ENCODE results near the gene MOB3A. TPM values are rescaled to one million over a fixed set of nuclear protein-coding genes. Genes with fewer than 3 reads are reported as not detected.
A peak's percentile ranks its signal among the peaks of the same experiment; 100 is the strongest.

Gene MOB3A
- total and polyA plus RNA-seq, 4 experiments from 2014 or later, result 29.6 to 135 (median 122) TPM

- H3K9me3 ChIP-seq (ENCODE audit: control insufficient read depth in 1 of 2, low read length in 2 of 2), result no peaks in the 10 kb centered on the region
- Mint-ChIP-seq H3K27me3 (no peaks in the 10 kb centered on the region), H3K36me3 (peaks cover 0 to 43% of the 10 kb centered on the region in 2 donors), H3K4me1 (peaks cover 11 to 74% (median 42%) of the 10 kb centered on the region in 4 donors), H3K27ac (peak overlapping the region; percentile 22 to 97 (median 82)), H3K4me3 (peak overlapping the region in 2 of 8 donors; percentile 13 to 59), H3K9me3 (peaks cover 0 to 6% (median 0%) of the 10 kb centered on the region in 8 donors)
- no peaks in the 10 kb centered on the region for H3K27me3 ChIP-seq (ENCODE audit: insufficient read depth, low read length)
- DNase-seq, result no peak
- intact Hi-C loops (cut with micrococcal nuclease), result loop anchor here (5.0 kb wide), 1 partner anchor 107 kb away; the partner anchor contains the start of gene AP3D1
- peaks cover 52% of the 10 kb centered on the region for H3K36me3 ChIP-seq (ENCODE audit: insufficient read depth, low read length)
- H3K27ac ChIP-seq (ENCODE audit: low read depth, low read length), result peak overlapping the region; percentile 54
- peaks cover 89% of the 10 kb centered on the region for H3K4me1 ChIP-seq (ENCODE audit: insufficient read depth, low read length)
- ChIA-PET CTCF (ENCODE audit: partially characterized antibody) (interaction anchor here (1.0 kb wide), 1 partner anchor 26 kb away, joined by 3 read pairs; no protein-coding TSS in a partner anchor), POLR2A (ENCODE audit: partially characterized antibody) (interaction anchor here (0.7 to 4.7 kb wide), 6 partner anchors 12 to 229 kb away, joined by 3 to 34 read pairs (median 13); partner anchors contain the start of gene MOB3A)
- no peak overlapping the region for H3K4me3 ChIP-seq (ENCODE audit: low read length in 2 of 2)
These were observed 51.2 kb downstream of the MOB3A start for GRCh38 chr19:2044709-2045500.

GRCh38 chr19:2043961-2044708, 52.0 kb downstream of the MOB3A start:
- Histone ChIP-seq H3K27me3 (ENCODE audit: insufficient read depth, low read length) (no peaks in the 10 kb centered on the region), H3K27ac (ENCODE audit: low read depth, low read length) (peak overlapping the region; percentile 54), H3K9me3 (ENCODE audit: control insufficient read depth in 1 of 2, low read length in 2 of 2) (no peaks in the 10 kb centered on the region), H3K4me1 (ENCODE audit: insufficient read depth, low read length) (peaks cover 84% of the 10 kb centered on the region), H3K36me3 (ENCODE audit: insufficient read depth, low read length) (peaks cover 60% of the 10 kb centered on the region), H3K4me3 (ENCODE audit: low read length in 2 of 2) (no peak overlapping the region)
- peak in 2 of 5 donors; percentile 39 to 55 for DNase-seq
- peaks cover 0 to 4% (median 0%) of the 10 kb centered on the region in 8 donors for H3K9me3 Mint-ChIP-seq
- peaks cover 0 to 42% of the 10 kb centered on the region in 2 donors for H3K36me3 Mint-ChIP-seq
- H3K27ac Mint-ChIP-seq, result peak overlapping the region; percentile 92 to 98 (median 96)
- ChIA-PET POLR2A (ENCODE audit: partially characterized antibody) (interaction anchor here (0.7 to 8.4 kb wide), 8 partner anchors 6 to 230 kb away, joined by 3 to 124 read pairs (median 22); partner anchors contain the start of gene MKNK2), CTCF (ENCODE audit: partially characterized antibody) (no interaction called here)
- peak overlapping the region in 4 of 8 donors; percentile 17 to 64 (median 34) for H3K4me3 Mint-ChIP-seq
- peaks cover 9 to 66% (median 38%) of the 10 kb centered on the region in 4 donors for H3K4me1 Mint-ChIP-seq
- intact Hi-C loops (cut with micrococcal nuclease), result loop anchor here (2.0 to 5.0 kb wide), 3 partner anchors 17 to 108 kb away; partner anchors contain the start of gene AP3D1
- H3K27me3 Mint-ChIP-seq, result no peaks in the 10 kb centered on the region

DNA sequence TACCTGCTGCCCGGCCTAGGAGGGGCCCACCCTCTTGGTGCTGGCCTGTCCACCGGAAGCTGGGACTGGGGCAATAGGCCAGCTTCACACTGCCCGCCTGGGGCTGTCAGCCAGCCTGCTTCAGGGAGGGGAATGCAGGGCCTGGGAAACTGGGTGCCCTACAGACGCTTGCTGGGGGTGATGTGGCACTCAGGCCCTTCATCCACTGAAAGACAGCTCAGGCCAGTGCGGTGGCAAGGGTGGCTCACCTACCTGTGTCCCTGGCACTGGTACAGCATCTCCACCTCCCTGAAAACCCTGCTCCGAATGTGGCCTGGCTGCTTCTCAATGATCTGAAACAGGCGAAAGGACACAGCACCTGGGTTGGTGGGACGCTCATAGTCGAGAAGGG, 52.9 kb downstream of the MOB3A start:
- ChIA-PET CTCF (ENCODE audit: partially characterized antibody) (interaction anchor here (0.8 to 2.0 kb wide), 5 partner anchors 19 to 116 kb away, joined by 3 to 10 read pairs (median 5); no protein-coding TSS in a partner anchor), POLR2A (ENCODE audit: partially characterized antibody) (interaction anchor here (0.5 to 8.4 kb wide), 12 partner anchors 7 to 176 kb away, joined by 3 to 124 read pairs (median 14); partner anchors contain the start of gene MKNK2)
- no peaks in the 10 kb centered on the region for H3K27me3 ChIP-seq (ENCODE audit: insufficient read depth, low read length)
- peaks cover 75% of the 10 kb centered on the region for H3K4me1 ChIP-seq (ENCODE audit: insufficient read depth, low read length)
- no peak for DNase-seq
- Mint-ChIP-seq H3K36me3 (peaks cover 0 to 45% of the 10 kb centered on the region in 2 donors), H3K4me1 (peaks cover 9 to 62% (median 35%) of the 10 kb centered on the region in 4 donors), H3K27ac (peak overlapping the region; percentile 92 to 98 (median 96)), H3K9me3 (peaks cover 0 to 4% (median 0%) of the 10 kb centered on the region in 8 donors), H3K27me3 (no peaks in the 10 kb centered on the region), H3K4me3 (peak overlapping the region in 6 of 8 donors; percentile 31 to 68 (median 58))
- H3K36me3 ChIP-seq (ENCODE audit: insufficient read depth, low read length), result peaks cover 60% of the 10 kb centered on the region
- H3K4me3 ChIP-seq (ENCODE audit: low read length in 2 of 2), result no peak overlapping the region
- intact Hi-C loops (cut with micrococcal nuclease), result loop anchor here (2.0 to 5.0 kb wide), 3 partner anchors 18 to 109 kb away; partner anchors contain the start of gene AP3D1
- H3K9me3 ChIP-seq (ENCODE audit: control insufficient read depth in 1 of 2, low read length in 2 of 2), result no peaks in the 10 kb centered on the region
- H3K27ac ChIP-seq (ENCODE audit: low read depth, low read length), result peak overlapping the region; percentile 97

DNA sequence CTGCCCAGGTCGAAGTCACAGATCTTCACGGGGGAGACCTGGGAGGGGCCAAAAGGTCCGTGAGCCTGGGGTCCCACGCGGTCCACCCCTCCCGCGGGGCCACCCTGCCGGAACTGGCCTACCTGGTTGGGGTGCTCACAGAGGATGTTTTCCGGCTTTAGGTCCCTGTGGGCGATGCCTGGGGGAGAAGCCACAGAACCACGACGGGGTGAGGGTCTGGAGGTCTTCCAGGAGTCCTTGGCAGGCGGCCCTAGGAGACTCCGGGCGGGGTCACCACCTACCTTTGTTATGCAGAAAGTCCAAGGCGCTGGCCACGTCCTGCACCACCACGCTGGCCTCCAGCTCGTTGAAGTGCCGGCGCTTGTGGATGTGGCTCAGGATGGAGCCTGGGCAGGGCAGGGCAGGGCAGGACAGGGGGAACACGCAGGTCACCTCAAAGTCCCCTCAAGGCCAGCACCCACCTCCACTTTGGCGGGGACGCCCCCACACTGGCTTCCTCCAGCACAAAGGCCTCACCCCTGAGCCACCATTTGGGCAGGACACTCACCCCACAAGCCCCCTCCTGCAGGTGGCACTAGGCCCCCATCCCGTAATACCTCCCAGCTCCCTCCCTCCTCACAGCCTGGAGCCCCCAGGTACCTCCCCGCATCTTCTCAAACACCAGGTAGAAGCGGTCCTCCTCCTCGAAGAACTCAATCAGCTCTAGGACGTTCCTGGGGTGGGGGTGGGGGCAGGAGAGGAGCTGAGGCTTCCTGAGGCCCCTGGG, 53.5 kb downstream of the MOB3A start:
- Histone ChIP-seq H3K27ac (ENCODE audit: low read depth, low read length) (peak overlapping the region; percentile 97), H3K36me3 (ENCODE audit: insufficient read depth, low read length) (peaks cover 62% of the 10 kb centered on the region), H3K9me3 (ENCODE audit: control insufficient read depth in 1 of 2, low read length in 2 of 2) (no peaks in the 10 kb centered on the region), H3K27me3 (ENCODE audit: insufficient read depth, low read length) (no peaks in the 10 kb centered on the region), H3K4me3 (ENCODE audit: low read length in 2 of 2) (peak overlapping the region in 1 of 2 donors; percentile 57), H3K4me1 (ENCODE audit: insufficient read depth, low read length) (peaks cover 69% of the 10 kb centered on the region)
- intact Hi-C loops (cut with micrococcal nuclease), result loop anchor here (1.0 to 5.0 kb wide), 4 partner anchors 8 to 110 kb away; partner anchors contain the start of gene AP3D1
- no peaks in the 10 kb centered on the region for H3K27me3 Mint-ChIP-seq
- H3K36me3 Mint-ChIP-seq, result peaks cover 0 to 49% of the 10 kb centered on the region in 2 donors
- DNase-seq, result no peak
- peak overlapping the region; percentile 40 to 70 (median 60) for H3K4me3 Mint-ChIP-seq
- H3K4me1 Mint-ChIP-seq, result peaks cover 9 to 59% (median 32%) of the 10 kb centered on the region in 4 donors
- ChIA-PET POLR2A (ENCODE audit: partially characterized antibody) (interaction anchor here (0.5 to 8.4 kb wide), 23 partner anchors 7 to 433 kb away, joined by 3 to 124 read pairs (median 5); partner anchors contain the start of genes GADD45B and MKNK2), CTCF (ENCODE audit: partially characterized antibody) (interaction anchor here (0.8 to 2.0 kb wide), 10 partner anchors 10 to 115 kb away, joined by 3 to 10 read pairs (median 3); no protein-coding TSS in a partner anchor)
- H3K27ac Mint-ChIP-seq, result peak overlapping the region; percentile 92 to 98 (median 96)
- peaks cover 0 to 4% (median 0%) of the 10 kb centered on the region in 8 donors for H3K9me3 Mint-ChIP-seq

- CTCF ChIA-PET (ENCODE audit: partially characterized antibody), result interaction anchor here (0.8 to 2.0 kb wide), 9 partner anchors 10 to 112 kb away, joined by 3 to 10 read pairs (median 3); no protein-coding TSS in a partner anchor
- Histone ChIP-seq H3K9me3 (ENCODE audit: control insufficient read depth in 1 of 2, low read length in 2 of 2) (no peaks in the 10 kb centered on the region), H3K4me1 (ENCODE audit: insufficient read depth, low read length) (peaks cover 61% of the 10 kb centered on the region), H3K27ac (ENCODE audit: low read depth, low read length) (peak overlapping the region; percentile 97), H3K4me3 (ENCODE audit: low read length in 2 of 2) (peak overlapping the region; percentile 36 to 57), H3K27me3 (ENCODE audit: insufficient read depth, low read length) (no peaks in the 10 kb centered on the region), H3K36me3 (ENCODE audit: insufficient read depth, low read length) (peaks cover 56% of the 10 kb centered on the region)
- Mint-ChIP-seq H3K36me3 (peaks cover 0 to 44% of the 10 kb centered on the region in 2 donors), H3K27me3 (no peaks in the 10 kb centered on the region), H3K9me3 (peaks cover 0 to 4% (median 0%) of the 10 kb centered on the region in 8 donors), H3K4me1 (peaks cover 9 to 51% (median 27%) of the 10 kb centered on the region in 4 donors), H3K27ac (peak overlapping the region; percentile 92 to 98 (median 96)), H3K4me3 (peak overlapping the region; percentile 28 to 74 (median 60))
- POLR2A ChIA-PET (ENCODE audit: partially characterized antibody), result interaction anchor here (0.7 to 8.4 kb wide), 23 partner anchors 8 to 434 kb away, joined by 3 to 124 read pairs (median 6); partner anchors contain the start of genes GADD45B, MKNK2 and MOB3A
- intact Hi-C loops (cut with micrococcal nuclease), result loop anchor here (1.0 to 5.0 kb wide), 4 partner anchors 8 to 110 kb away; partner anchors contain the start of gene AP3D1
- peak; percentile 99 to 100 (median 99) for DNase-seq
These were observed 54.2 kb downstream of the MOB3A start for GRCh38 chr19:2041683-2042484.
